Measurements from ENCODE around the gene LRRC8E.
"Not testable (repeated sequence)": the region's sequence is repeated elsewhere in the genome, so short reads cannot be mapped to it uniquely, and the experiment has no call there.

Gene LRRC8E

GRCh38 chr19:7888826-7889217, 512 bp downstream of the LRRC8E start:
- DNase-seq, result no peak

GRCh38 chr19:7893362-7894101, 5.2 kb downstream of the LRRC8E start:
- DNase-seq, result not testable (repeated sequence)

DNA sequence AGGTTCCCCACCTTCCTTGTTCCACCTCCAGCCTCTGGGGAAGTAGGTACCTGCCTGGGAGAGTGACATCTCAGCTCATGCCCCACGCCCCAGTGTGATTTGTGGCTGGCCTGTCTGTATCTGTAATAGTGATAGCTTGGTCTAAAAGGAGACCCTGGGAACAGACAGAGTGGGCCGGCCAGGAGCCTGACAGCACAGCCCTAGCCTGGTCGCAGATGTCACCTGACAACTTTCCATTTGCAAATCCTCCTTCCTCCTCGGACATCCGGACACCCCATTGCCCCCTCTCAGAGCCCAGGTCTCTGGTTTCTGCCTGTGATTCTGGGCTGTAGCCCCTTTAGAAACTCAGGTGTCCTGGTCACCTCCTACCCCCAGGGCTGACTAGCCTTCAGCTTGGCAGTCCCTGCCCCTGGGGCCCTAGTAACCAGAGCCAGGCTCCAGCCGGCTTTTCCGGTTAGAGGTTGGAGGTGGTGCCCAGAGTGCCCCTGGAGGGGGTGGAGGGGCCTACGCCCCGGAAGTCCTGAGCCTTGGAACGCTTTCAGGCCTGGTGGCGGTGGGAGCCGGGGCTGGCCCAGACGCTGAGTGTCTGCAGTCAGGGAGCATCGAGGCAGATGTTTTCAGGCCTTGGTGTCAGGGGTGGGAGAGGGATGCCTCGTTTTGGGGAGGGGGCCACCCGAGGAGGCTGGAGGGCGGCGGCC, 6.5 kb downstream of the LRRC8E start:
- DNase-seq, result peak; percentile 44

DNA sequence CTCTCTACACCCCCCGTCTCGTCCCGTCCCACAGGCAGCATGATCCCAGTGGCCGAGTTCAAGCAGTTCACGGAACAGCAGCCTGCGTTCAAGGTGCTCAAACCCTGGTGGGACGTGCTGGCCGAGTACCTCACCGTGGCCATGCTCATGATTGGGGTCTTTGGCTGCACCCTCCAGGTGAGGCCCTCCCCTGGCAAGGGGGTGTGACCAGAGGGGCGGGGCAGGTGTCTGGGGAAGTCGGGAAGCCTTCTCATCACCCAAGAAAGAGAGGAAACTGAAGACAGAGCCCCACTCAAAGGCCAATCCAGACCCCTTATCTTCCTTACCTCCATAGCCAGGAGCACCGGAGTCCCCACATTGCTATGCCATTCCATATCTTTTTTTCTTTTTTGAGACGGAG, 7.3 kb downstream of the LRRC8E start:
- no peak for DNase-seq

- no peak for DNase-seq
Observed at GRCh38 chr19:7897292-7897691, 9.0 kb downstream of the LRRC8E start.

DNA sequence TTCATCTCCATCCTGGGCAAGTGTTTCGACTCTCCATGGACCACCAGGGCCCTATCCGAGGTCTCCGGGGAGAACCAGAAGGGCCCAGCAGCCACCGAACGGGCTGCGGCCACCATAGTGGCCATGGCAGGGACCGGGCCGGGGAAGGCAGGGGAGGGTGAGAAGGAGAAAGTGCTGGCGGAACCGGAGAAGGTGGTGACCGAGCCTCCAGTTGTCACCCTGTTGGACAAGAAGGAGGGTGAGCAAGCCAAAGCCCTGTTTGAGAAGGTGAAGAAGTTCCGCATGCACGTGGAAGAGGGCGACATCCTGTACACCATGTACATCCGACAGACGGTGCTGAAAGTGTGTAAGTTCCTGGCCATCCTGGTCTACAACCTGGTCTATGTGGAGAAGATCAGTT, 10.7 kb downstream of the LRRC8E start:
- DNase-seq, result no peak

GRCh38 chr19:7899751-7900378, 11.6 kb downstream of the LRRC8E start:
- DNase-seq, result no peak

DNA sequence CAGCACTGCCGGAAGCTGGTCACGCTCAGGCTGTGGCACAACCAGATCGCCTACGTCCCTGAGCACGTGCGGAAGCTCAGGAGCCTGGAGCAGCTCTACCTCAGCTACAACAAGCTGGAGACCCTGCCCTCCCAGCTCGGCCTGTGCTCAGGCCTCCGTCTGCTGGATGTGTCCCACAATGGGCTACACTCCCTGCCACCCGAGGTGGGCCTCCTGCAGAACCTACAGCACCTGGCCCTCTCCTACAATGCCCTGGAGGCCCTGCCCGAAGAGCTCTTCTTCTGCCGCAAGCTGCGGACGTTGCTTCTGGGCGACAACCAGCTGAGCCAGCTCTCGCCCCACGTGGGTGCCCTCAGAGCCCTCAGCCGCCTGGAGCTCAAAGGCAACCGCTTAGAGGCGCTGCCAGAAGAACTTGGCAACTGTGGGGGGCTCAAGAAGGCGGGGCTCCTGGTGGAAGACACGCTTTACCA, 12.1 kb downstream of the LRRC8E start:
- no peak for DNase-seq

GRCh38 chr19:7900931-7901330, 12.6 kb downstream of the LRRC8E start:
- no peak for DNase-seq

GRCh38 chr19:7901337-7901736, 13.0 kb downstream of the LRRC8E start:
- no peak for DNase-seq

GRCh38 chr19:7902796-7903243, 14.5 kb downstream of the LRRC8E start:
- peak; percentile 29 for DNase-seq

DNA sequence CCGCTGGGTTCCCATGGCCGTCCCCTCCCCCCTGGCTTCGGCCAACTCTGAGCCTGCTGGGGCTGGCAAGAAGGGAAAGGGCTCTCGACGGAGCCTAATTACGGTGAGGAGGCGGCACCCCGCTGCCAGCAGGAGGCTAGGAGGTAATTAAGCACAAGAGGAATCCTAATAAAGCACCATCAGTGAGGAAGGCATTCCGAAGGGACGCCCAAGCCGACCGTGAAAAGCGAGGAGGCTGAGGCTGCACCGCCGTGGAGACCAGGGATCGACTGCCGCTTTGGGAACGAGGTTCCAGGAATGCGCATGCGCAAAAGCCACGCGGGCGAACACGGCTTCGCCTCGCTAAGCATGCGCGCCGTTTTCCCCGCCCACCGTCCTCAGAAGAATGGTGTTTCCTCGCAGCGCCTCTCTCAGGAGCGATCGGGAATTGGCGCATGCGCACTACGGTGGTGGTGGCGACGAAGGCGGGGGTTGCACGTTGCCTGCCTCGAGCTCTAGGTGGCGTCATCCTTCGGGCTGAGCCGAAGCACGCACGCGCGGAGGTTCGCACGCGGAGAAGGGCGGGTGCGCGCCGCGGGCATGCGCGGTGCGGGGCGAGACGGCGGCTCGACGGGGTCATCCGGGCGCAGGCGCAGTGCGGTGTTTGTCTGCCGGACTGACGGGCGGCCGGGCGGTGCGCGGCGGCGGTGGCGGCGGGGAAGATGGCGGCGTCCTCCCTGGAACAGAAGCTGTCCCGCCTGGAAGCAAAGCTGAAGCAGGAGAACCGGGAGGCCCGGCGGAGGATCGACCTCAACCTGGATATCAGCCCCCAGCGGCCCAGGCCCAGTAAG, 15.1 kb downstream of the LRRC8E start, which contains the start of gene MAP2K7:
TSS of gene MAP2K7 (plus strand) at position 634 of the 830 bp plus-strand sequence. CDS start at position 702, 68 bp downstream.
- peak; percentile 98 for DNase-seq

- DNase-seq, result no peak
Observed at GRCh38 chr19:7904074-7905020, 16.0 kb downstream of the LRRC8E start.

DNA sequence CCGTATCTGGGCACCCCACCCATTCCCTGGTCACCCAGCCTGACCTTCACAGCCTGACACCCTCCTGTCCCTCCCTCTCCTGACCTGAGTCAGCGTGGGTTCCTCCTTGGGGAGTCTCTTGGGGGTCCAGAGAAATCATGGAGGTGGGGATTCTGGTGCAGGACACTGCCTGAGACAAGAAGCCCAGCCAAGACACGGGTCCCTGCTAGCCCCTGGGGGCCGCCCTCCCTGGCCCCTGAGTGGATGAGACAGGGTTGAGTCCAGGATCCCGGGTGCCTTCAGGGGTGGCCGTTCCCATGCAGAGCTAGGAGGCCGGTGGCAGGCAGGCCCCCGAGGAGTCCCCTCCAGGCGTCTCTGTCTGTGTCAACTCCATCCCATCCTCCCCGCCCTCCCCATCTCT, 17.0 kb downstream of the LRRC8E start:
- no peak for DNase-seq

DNA sequence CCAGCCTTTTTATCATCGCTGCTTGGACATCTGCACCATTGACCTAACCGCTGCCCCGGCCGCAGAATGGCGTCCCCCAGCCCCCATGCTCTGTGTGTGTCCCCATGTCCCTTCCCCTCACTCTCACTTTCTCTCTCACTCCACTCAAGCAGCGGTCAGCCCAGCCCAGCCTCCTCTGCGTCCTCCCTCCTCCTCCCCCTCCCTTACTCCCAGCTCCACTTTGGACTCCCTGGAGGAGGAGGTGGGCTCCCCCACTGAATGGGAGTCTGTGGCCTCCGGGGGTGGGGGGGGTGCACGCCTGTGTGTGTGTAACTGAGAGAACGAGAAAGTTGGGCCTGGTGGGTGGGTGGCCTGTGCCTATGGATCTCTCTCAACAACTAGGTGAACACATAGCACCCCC, 17.5 kb downstream of the LRRC8E start:
- no peak for DNase-seq

DNA sequence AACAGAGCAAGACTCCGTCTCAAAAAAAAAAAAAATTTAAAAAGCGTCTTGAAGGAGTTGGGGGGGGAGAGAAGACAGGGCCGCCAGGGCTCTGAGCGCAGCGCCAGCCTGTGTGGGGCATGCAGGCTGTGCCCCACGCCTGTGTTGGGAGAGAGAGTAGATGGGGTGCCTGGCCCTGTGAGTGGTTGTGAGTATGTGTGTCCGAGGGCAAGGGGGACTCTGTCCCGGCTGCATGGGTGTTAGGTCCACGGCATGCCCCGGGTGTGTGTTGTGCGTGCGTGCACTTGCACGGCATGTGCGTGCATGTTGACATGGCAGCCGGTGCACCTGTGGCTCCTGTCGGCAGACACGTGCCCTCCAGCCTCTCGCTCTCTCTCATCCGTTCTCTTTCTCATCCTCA, 18.8 kb downstream of the LRRC8E start:
- no peak for DNase-seq

DNA sequence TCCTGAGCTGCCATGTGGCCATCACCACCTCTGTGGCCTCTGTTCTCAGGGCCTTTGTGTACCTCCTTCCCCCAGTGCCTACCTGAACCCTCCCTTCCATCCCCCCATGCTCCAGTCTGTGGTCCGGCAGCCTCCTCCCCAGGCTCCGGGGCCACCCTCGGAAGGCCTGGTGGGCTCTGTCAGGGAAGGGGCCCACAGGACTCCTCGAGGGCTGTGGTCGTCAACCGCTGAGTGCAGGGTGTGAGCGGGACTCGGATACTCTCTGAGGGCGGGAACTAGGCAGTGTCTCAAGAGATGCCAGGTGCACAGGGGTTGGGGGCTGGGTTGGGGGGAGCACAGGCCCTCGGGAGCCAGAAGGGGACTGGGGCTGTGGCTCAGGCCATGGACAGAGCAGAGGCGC, 19.2 kb downstream of the LRRC8E start:
- DNase-seq, result no peak

DNA sequence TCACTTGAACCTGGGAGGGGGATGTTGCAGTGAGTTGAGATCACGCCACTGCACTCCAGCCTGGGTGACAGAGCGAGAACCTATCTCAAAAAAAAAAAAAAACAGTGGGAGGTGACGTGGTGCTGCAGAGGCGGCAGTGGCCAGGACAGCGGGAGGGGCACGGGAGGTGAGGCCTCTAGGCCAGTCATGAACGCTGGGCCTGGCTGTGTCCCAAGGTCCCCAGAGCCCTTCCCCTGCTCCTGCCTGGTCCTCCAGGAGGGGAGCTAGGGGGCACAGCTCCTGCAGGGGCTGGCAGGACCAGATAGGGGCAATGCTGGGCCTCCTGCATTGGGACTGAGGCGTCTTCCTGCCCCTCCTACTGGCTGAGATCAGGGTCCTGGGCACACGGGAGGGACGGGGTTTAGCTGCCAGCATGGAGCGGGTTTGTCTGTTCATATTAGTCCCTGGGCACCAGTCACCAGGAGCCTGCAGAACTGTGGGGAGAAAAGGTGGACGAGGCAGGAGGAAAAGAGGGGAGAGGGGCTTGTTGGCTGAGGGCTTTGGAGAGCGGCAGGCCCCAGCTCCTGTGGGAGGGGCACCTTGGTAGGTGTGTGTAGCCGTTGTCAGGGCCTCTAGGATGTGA, 19.9 kb downstream of the LRRC8E start:
- no peak for DNase-seq

GRCh38 chr19:7908742-7909461, 20.6 kb downstream of the LRRC8E start:
- DNase-seq, result no peak

- DNase-seq, result no peak
Observed at GRCh38 chr19:7909471-7910067, 21.3 kb downstream of the LRRC8E start.

All from NCI-H510A treated with DMSO at 0.1 percent for 48 hours (cell line).